GM19328 (cell line): ENCODE results near the gene BCAN.
"Not testable (repeated sequence)": the region's sequence is repeated elsewhere in the genome, so short reads cannot be mapped to it uniquely, and the experiment has no call there.

Experiments used
- ATAC-seq: cut with Tn5 transposase; IDR thresholded peaks from one replicate; pipeline ENCODE4 v1.9.1; 2021; ENCODE audit warnings: mild to moderate bottlenecking, moderate library complexity; ENCODE audit not compliant: unreplicated experiment

The BCAN gene

DNA sequence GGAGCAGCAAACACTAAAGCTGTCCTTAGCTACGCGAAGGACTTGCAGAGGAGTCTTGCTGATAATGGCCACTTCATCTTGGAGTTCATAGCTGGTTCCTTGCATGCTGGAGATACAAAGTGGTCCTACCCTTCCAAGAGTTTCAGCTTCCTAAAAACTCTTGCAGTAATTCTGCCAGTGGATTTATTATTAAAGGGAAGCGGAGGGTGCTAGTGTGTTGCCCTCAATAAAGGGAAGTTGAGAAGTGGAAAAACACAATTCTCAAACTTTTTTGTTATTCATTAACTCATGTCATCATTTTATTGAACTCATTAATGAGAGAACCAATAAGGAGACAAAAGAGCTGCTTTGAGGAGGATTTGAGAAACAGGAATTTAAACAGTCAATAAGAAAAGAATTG, 29.3 kb upstream of the BCAN start:
- no peak for ATAC-seq

GRCh38 chr1:156615946-156616345, 26.0 kb upstream of the BCAN start:
- no peak for ATAC-seq

- ATAC-seq: no peak
Measured at GRCh38 chr1:156616463-156616862, 25.5 kb upstream of the BCAN start.

DNA sequence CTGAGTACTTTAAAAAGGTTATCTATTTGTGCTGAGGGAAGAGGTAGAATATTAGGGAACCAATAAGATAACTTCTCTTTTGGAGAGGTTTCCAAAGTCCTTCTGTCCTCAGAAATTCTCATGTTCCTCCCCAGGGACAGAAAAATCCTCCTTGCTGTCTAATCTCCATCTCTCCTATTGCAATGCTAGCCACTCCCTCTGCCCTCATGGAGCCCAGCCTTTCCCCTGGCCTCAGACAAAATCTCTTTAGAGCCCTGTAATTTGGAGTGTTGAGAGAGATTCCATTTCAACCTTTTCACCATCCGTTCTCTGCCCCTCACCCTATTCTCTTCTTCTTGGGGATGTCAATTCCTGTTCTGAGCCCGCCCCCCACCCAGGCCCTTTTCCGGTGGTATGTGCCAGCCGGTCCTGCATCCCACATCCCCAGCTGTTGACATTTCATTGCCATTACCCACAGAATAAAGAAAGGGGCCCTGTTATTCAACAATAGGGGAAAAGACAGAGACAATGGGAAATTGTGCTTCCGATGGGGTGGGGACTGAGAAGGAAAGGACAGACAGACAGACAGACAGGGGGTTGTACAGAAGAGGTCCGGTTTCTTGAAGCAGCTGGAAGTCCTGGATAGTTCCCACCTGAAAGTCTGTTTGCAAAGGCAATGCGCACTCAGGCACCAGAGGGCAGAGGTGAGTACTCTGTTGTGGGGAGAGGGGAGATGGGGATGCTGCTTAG, 22.9 kb upstream of the BCAN start, which contains the start of gene HAPLN2:
Gene HAPLN2 (plus strand): TSS at position 563 of the 729 bp plus-strand sequence. CDS start 4,076 bp downstream, outside the sequence.
- ATAC-seq: no peak

DNA sequence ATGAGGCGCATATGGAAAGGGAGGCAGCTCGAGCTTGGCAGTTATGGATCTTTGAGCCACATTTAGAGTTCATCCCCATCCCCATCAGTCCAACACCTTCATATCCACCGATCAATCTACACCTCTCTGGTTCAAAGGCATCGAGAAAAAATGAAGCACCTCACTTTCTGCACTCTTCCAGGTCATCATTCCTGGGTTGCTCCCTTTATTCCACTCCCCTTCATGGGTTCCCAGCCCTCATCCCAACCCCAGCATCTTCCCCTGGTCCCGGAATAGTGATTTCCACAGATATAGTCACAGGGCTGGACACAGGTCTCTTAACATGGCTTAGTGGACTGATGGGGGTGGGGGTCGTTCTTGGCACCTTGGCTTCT, 22.3 kb upstream of the BCAN start:
- no peak for ATAC-seq

DNA sequence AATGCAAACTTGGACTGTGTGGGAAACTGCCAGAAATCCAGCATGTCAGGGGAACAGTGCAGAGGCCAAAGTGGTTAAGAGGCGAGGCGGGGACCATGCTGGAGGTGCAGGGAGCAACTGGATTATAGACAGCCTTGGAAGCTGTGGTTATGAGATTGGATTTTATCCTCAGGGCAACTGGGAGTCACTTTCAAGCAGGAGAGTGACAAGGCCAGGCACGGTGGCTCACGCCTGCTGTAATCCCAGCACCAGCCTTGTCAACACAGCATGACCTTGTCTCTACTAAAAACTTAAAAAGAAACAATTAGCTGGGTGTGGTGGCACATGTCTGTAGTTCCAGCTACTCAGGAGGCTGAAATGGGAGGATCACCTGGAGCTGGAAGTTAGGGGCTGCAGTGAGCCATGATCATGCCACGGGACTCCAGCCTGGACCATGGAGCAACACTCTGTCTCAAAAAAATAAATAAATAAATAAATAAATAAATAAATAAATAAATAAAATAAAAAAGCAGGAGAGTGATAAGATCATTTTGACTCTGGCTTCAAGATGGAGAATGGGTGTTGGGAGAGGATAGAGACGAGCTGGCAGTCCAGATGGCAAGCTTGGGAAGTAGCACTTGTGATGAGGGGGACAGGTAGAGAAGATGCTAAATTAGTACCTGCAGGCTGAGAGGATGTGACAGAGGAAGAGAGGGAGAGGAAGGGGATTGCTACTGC, 19.2 kb upstream of the BCAN start:
- no peak for ATAC-seq

DNA sequence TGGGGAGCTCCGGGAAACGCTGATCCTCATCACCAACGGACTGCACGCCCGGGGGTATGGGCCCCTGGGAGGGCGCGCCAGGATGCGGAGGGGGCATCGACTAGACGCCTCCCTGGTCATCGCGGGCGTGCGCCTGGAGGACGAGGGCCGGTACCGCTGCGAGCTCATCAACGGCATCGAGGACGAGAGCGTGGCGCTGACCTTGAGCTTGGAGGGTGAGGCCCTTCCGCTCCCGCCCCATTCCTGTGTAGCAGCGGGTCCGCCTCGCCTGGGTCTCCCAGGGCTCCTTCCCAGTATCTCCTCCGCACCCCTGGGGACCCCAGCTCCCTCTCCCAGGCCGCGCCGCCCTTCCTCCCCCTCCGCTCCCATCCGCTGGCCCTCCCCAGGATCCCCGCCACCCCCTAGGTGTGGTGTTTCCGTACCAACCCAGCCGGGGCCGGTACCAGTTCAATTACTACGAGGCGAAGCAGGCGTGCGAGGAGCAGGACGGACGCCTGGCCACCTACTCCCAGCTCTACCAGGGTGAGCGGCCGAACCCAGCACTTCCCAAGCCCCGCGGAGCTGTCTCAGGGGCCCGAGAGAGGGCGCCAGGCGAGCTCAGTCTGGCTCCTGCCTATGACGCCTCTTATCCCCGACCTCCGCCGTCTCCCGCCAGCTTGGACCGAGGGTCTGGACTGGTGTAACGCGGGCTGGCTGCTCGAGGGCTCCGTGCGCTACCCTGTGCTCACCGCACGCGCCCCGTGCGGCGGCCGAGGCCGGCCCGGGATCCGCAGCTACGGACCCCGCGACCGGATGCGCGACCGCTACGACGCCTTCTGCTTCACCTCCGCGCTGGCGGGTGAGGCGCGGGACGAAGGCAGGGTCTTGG, 17.7 kb upstream of the BCAN start:
- ATAC-seq: no peak

GRCh38 chr1:156624814-156625435, 17.0 kb upstream of the BCAN start:
- ATAC-seq: no peak

DNA sequence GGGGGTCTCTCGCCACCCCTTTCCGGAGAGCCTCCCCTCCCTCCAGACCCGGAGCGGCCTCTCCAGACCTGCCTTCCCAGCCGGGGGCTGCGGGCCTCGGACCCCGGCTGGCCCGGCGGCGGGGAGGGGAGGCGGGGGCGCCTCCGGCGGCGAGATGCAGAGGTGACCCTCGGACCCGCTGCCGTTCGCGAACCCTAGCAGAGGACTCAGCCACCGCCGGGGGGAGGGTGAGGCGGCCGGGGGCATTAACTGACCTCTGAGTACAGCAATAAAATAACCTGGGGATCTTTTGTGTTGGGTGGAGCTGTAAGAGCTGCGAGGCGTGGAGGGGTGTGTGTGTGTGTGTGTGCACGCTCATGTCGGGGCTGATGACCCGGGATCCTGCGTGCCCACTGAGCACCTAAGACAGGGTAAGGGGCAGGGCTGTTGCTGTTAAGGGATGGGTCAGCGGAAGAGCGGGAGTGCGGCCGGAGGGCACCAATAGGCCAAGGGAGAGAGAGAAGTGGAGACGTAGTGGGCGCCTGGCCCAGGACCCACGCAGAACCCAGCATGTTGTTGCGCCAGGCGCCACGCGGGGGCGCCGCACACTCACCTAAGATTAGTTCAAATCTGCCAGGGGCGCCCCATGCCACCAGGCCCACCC, 16.4 kb upstream of the BCAN start:
- no peak for ATAC-seq

GRCh38 chr1:156626079-156626438, 15.9 kb upstream of the BCAN start:
- no peak for ATAC-seq

GRCh38 chr1:156627313-156627880, 14.5 kb upstream of the BCAN start:
- no peak for ATAC-seq

GRCh38 chr1:156629823-156630449, 12.0 kb upstream of the BCAN start:
- no peak for ATAC-seq

DNA sequence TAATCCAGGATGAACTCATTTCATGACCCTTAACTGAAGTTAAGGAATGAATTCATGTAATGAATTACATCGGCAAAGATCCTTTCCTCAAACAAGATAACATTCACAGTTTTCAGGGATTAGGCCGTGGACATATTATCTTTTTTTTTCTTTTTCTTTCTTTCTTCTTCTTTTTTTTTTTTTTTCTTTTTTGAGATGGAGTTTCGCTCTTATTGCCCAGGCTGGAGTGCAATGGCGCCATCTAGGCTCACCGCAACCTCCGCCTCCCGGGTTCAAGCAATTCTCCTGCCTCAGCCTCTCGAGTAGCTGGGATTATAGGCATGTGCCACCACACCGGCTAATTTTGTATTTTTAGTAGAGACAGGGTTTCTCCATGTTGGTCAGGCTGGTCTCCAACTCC, 10.8 kb upstream of the BCAN start:
- ATAC-seq: not testable (repeated sequence)

DNA sequence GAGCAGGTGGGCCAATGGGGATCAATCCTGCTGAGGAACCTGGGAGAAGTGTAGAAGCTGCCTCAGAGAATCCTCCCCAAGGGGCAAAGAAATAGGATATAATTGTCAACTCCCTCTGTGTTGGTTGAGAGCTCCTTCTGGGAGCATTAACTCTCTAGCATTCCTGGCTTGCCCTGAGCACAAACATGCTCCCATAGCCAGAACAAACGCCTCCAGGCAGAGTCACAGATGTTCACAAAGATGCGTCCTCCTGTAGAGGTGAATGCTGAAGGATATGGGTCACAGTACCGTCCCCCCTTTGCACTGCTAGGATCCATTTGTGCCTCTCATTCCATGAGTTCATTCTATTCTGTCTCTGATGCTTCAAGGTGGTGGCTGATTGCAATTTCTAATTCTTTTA, 9.6 kb upstream of the BCAN start:
- ATAC-seq: no peak

DNA sequence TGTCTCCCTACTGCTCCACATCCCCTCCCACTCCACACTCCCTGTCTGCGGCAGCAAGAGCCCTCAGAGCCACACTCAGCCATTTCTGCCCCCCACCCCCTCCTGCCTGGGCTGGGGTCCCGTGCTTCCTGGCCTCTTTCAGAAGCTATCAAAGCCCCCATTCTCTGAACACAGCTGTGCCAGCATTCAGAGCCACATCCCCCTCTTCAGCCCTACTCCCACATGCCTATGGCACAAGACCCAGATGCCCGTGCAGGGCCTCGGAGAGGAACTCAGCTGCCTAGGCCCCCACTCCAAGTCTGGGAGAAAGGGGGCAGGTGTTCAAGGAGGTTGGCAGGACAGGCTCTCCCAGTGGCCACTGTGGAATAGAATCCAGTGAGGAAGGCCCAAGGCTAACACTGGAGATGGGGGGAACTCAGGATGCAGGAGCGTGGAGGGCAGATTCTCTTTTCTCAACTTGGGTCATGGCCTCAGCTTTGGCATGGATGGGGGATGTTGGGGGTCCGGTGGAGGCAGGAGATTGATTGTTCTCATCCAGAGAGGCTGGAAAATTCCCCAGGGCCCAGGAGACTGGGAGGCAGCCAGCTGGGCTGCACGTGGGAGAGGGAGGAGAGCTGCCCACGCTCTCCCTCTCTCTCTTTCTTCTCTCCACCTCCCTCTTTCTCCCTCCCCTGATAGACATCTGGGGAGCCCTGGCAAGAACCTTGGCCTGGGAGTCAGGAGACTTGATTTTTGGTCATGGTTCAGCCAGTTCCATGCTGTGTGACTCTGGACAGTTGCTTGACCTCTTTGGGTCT, 3.5 kb upstream of the BCAN start:
- ATAC-seq: no peak

- no peak for ATAC-seq
Measured at GRCh38 chr1:156639601-156640101, 2.3 kb upstream of the BCAN start.

DNA sequence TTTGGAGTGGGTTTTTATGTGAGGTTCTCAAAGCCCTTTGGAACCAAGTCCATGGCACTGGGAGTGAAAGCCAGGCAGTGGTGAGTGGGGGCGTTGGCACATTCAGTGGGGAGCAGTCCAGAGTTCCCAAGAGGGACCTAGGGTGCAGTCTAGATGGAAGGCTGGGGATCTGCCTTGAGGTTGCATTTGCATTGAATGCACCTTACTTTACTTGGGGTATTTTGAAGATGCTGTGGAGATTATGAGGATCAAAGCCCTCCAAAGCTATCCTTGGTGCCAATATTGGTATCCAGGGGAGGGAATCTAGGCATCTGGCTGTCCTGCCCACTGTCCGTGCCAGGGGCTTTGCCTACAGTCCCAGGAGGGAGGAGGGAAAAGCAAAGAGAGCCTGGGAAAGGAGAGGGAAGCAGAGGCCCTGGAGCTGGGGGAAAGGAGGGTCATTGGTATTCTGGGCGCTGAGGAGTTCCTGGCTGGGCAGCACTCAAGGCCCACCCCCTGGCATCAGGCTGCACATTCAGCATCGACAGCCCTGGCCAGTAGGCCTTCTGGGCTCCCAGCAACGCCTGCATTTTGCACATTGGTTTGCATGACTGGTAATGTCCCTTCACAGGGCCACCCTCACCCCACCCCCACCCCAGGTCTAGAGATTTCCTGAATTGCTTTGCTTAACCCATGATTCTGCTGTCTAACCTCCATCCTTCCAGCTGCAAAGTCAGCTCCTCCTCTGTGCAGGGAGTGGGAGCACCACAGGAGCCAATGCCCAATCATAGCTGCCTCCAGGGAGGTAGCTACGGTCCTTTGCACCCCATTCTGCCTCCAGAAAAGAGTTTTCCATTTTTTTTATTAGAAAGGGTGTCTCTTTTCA, 843 bp upstream of the BCAN start:
- no peak for ATAC-seq
